ENCODE results near the gene RASA3. TPM values are rescaled to one million over a fixed set of nuclear protein-coding genes. Genes with fewer than 3 reads are reported as not detected.

The RASA3 gene
- total RNA-seq, 1 experiment from 2014 or later, result 22.3 TPM

DNA sequence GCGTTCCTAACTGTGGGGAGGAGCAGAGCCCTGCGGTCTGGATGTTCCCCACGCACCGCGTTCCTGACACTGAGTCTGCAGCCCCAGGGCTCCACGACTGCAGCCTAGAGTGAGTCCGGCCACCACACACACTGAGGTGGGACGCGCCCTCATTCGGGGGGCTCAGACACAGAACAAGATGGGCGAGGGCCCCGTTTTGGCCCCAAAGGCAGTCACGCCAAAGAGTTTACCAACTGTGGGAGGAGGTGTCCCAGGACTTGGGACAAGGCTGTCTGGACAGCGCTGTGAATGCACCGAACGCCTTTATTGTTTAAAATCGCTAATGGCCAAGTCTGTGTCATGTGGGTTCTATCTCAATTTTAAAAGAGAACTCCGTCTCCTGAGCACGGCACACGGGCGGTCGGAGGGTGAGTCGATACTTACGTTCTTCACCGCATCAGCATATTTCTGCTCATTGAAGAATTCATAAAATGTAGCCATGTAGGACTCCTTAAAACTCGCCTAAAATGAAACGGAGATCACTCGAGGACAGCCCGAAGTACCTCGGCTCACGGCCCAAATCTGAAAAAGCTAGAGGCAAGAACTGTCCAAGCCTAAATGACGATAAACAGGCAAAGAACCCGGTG is 123.3 kb downstream of the RASA3 start:
- Mint-ChIP-seq H3K9me3 (no peaks in the 10 kb centered on the region), H3K27me3 (ENCODE audit: low read depth) (no peaks in the 10 kb centered on the region), H3K27ac (peak overlapping the region; percentile 57; the same call in 1 of the 2 replicates), H3K36me3 (peaks cover 9% of the 10 kb centered on the region), H3K4me3 (no peak overlapping the region), H3K4me1 (no peaks in the 10 kb centered on the region)
- DNase-seq (ENCODE audit: low spot score), result peak; percentile 4
- POLR2A ChIA-PET, result no interaction called here
- CTCF ChIA-PET, result no interaction called here
- ATAC-seq, result no peak
- TF ChIP-seq, protein P1, sequence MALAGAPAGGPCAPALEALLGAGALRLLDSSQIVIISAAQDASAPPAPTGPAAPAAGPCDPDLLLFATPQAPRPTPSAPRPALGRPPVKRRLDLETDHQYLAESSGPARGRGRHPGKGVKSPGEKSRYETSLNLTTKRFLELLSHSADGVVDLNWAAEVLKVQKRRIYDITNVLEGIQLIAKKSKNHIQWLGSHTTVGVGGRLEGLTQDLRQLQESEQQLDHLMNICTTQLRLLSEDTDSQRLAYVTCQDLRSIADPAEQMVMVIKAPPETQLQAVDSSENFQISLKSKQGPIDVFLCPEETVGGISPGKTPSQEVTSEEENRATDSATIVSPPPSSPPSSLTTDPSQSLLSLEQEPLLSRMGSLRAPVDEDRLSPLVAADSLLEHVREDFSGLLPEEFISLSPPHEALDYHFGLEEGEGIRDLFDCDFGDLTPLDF (CRISPR knock-in tag; IDR thresholded peaks at IDR 0.05), result no peak
- TF ChIP-seq ZBTB21 (CRISPR knock-in tag; IDR thresholded peaks at IDR 0.05; ENCODE audit: borderline replicate concordance) (no peak), CREM (CRISPR knock-in tag; IDR thresholded peaks at IDR 0.05) (no peak)
- TF ChIP-seq, protein P2, sequence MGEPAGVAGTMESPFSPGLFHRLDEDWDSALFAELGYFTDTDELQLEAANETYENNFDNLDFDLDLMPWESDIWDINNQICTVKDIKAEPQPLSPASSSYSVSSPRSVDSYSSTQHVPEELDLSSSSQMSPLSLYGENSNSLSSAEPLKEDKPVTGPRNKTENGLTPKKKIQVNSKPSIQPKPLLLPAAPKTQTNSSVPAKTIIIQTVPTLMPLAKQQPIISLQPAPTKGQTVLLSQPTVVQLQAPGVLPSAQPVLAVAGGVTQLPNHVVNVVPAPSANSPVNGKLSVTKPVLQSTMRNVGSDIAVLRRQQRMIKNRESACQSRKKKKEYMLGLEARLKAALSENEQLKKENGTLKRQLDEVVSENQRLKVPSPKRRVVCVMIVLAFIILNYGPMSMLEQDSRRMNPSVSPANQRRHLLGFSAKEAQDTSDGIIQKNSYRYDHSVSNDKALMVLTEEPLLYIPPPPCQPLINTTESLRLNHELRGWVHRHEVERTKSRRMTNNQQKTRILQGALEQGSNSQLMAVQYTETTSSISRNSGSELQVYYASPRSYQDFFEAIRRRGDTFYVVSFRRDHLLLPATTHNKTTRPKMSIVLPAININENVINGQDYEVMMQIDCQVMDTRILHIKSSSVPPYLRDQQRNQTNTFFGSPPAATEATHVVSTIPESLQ (CRISPR knock-in tag; IDR thresholded peaks at IDR 0.05), result no peak

DNA sequence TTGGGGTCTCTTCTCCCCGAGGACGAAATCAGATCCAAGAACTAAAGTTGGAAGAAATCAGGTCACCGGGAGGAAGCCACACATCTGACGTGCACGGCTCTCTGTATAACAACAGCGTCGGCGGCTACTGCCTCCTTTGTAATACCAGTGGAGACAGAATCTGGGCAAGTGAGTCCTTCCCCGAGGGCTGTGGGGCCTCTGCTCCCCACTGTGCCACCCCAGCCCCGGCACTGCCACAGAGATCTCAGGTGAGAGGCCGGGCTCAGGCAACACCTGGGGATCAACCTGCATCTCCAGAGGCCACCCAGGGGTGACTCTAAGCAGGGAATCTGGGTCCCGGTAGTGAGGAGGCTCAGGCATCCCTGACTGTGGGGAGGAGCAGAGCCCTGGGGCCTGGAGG is 124.9 kb downstream of the RASA3 start:
- Mint-ChIP-seq H3K27me3 (ENCODE audit: low read depth) (no peaks in the 10 kb centered on the region), H3K4me1 (no peaks in the 10 kb centered on the region), H3K36me3 (peaks cover 9% of the 10 kb centered on the region), H3K9me3 (no peaks in the 10 kb centered on the region), H3K4me3 (no peak overlapping the region), H3K27ac (no peak overlapping the region; the same call in 1 of the 2 replicates)
- ChIA-PET POLR2A (no interaction called here), CTCF (no interaction called here)
- DNase-seq (ENCODE audit: low spot score) (peak; percentile 3), ATAC-seq (no peak)
- TF ChIP-seq ZNF396 (CRISPR knock-in tag; IDR thresholded peaks at IDR 0.05; ENCODE audit: borderline replicate concordance), result no peak
- TF ChIP-seq, protein P3, sequence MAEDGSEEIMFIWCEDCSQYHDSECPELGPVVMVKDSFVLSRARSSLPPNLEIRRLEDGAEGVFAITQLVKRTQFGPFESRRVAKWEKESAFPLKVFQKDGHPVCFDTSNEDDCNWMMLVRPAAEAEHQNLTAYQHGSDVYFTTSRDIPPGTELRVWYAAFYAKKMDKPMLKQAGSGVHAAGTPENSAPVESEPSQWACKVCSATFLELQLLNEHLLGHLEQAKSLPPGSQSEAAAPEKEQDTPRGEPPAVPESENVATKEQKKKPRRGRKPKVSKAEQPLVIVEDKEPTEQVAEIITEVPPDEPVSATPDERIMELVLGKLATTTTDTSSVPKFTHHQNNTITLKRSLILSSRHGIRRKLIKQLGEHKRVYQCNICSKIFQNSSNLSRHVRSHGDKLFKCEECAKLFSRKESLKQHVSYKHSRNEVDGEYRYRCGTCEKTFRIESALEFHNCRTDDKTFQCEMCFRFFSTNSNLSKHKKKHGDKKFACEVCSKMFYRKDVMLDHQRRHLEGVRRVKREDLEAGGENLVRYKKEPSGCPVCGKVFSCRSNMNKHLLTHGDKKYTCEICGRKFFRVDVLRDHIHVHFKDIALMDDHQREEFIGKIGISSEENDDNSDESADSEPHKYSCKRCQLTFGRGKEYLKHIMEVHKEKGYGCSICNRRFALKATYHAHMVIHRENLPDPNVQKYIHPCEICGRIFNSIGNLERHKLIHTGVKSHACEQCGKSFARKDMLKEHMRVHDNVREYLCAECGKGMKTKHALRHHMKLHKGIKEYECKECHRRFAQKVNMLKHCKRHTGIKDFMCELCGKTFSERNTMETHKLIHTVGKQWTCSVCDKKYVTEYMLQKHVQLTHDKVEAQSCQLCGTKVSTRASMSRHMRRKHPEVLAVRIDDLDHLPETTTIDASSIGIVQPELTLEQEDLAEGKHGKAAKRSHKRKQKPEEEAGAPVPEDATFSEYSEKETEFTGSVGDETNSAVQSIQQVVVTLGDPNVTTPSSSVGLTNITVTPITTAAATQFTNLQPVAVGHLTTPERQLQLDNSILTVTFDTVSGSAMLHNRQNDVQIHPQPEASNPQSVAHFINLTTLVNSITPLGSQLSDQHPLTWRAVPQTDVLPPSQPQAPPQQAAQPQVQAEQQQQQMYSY (CRISPR knock-in tag; IDR thresholded peaks at IDR 0.05), result no peak
- no peak for TF ChIP-seq FOXP1 (CRISPR knock-in tag; IDR thresholded peaks at IDR 0.05; ENCODE audit: borderline replicate concordance)
- TF ChIP-seq ZBTB21 (CRISPR knock-in tag; IDR thresholded peaks at IDR 0.05; ENCODE audit: borderline replicate concordance), result no peak
- TF ChIP-seq MYBL2 (CRISPR knock-in tag; IDR thresholded peaks at IDR 0.05), result no peak
- no peak for TF ChIP-seq JAZF1 (CRISPR knock-in tag; IDR thresholded peaks at IDR 0.05)
- TF ChIP-seq OVOL2 (CRISPR knock-in tag; IDR thresholded peaks at IDR 0.05; ENCODE audit: borderline replicate concordance), result no peak
- no peak for TF ChIP-seq TEAD1 (CRISPR knock-in tag; IDR thresholded peaks at IDR 0.05)
- TF ChIP-seq, protein P4, sequence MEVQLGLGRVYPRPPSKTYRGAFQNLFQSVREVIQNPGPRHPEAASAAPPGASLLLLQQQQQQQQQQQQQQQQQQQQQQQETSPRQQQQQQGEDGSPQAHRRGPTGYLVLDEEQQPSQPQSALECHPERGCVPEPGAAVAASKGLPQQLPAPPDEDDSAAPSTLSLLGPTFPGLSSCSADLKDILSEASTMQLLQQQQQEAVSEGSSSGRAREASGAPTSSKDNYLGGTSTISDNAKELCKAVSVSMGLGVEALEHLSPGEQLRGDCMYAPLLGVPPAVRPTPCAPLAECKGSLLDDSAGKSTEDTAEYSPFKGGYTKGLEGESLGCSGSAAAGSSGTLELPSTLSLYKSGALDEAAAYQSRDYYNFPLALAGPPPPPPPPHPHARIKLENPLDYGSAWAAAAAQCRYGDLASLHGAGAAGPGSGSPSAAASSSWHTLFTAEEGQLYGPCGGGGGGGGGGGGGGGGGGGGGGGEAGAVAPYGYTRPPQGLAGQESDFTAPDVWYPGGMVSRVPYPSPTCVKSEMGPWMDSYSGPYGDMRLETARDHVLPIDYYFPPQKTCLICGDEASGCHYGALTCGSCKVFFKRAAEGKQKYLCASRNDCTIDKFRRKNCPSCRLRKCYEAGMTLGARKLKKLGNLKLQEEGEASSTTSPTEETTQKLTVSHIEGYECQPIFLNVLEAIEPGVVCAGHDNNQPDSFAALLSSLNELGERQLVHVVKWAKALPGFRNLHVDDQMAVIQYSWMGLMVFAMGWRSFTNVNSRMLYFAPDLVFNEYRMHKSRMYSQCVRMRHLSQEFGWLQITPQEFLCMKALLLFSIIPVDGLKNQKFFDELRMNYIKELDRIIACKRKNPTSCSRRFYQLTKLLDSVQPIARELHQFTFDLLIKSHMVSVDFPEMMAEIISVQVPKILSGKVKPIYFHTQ (CRISPR knock-in tag; IDR thresholded peaks at IDR 0.05), result no peak
- TF ChIP-seq GRHL2 (CRISPR knock-in tag; IDR thresholded peaks at IDR 0.05; ENCODE audit: insufficient replicate concordance, severe bottlenecking), result no peak
- no peak for TF ChIP-seq CBFB (CRISPR knock-in tag; IDR thresholded peaks at IDR 0.05; ENCODE audit: low read depth)
